HepG2 (cell line): ENCODE results near the gene GRIK2. TPM values are rescaled to one million over a fixed set of nuclear protein-coding genes. Genes with fewer than 3 reads are reported as not detected.

Source experiments
- ATAC-seq: fragments of 200-7000 bp; cut with Tn5 transposase; 3 replicates; pipeline ENCODE4 v1.9.1; 2020; ENCODE audit warnings: mild to moderate bottlenecking, moderate library complexity
- BruUV-seq: library from RNA; stranded (reverse); fragments of 400-500 nt; replicated peaks from 2 replicates; lab custom pipeline; 2021; lab: Mats Ljungman, UMichigan
- CTCF ChIA-PET: fragments of 300-600 bp; formaldehyde crosslinking; extraction: SDS; loops from one replicate; lab custom pipeline; 2021; ENCODE audit warnings: low total read pairs, inconsistent platforms, low intra/inter-chr PET ratio; lab: Yijun Ruan, JAX
- POLR2A ChIA-PET: fragments of 350-600 bp; sonication (Branson Sonifier 250); formaldehyde crosslinking; loops from one replicate; lab custom pipeline; 2020; ENCODE audit warnings: antibody characterized with exemption, inconsistent platforms; lab: Yijun Ruan, JAX
- DNase-seq: peaks from one replicate; pipeline ENCODE4 v3.0.0-alpha.2; 2015; ENCODE audit warnings: low spot score
- FAIRE-seq: peaks from 3 replicates; lab custom pipeline; 2011; peaks lifted over from hg19 to GRCh38; lab: Jason Lieb, UNC
- H2AFZ ChIP-seq: one replicate; pipeline ENCODE4 v1.6.1; 2011; ENCODE audit warnings: low read length, inconsistent platforms
- H3K27ac ChIP-seq: fragments of 300-600 bp; 3 replicates; pipeline ENCODE4 v1.8.0; 2011; ENCODE audit warnings: mixed run types, mild to moderate bottlenecking, mixed read lengths, low read length, inconsistent platforms; ENCODE audit not compliant: insufficient read depth; ENCODE audit errors: extremely low read length
- H3K27me3 ChIP-seq, 2 experiments: fragments of 200-600 bp in 1 of 2; 2 replicates in 1 of 2; 3 replicates in 1 of 2; pipeline versions ENCODE4 v1.6.0 to v1.8.0; 2011; ENCODE audit warnings: low read length in 2 of 2, mild to moderate bottlenecking in 2 of 2, moderate library complexity in 2 of 2, inconsistent platforms in 1 of 2; ENCODE audit not compliant: insufficient read depth in 2 of 2, control insufficient read depth in 1 of 2
- H3K36me3 ChIP-seq, 2 experiments: fragments of 200-600 bp in 1 of 2; replicated peaks in 1 of 2; 2 replicates in 1 of 2; 3 replicates in 1 of 2; pipeline versions ENCODE4 v1.5.1 to v1.8.0; 2011; ENCODE audit warnings: low read length in 2 of 2, inconsistent platforms in 1 of 2; ENCODE audit not compliant: insufficient read depth in 2 of 2, control insufficient read depth in 1 of 2
- H3K4me1 ChIP-seq: 2 replicates; pipeline ENCODE4 v1.5.1; 2012; ENCODE audit warnings: low read length, inconsistent platforms; ENCODE audit not compliant: insufficient read depth
- H3K4me2 ChIP-seq: 2 replicates; pipeline ENCODE4 v1.6.0; 2011; ENCODE audit warnings: low read depth, low read length, inconsistent platforms
- H3K4me3 ChIP-seq, 3 experiments: fragments of 200-600 bp in 1 of 3; sonication (generic), shearing (Covaris generic) in 1 of 3; replicated peaks in 1 of 3; 2 replicates each; pipeline ENCODE4 v1.5.1; 2011 to 2016; ENCODE audit warnings: low read length in 3 of 3, inconsistent platforms in 2 of 3, low read depth in 2 of 3, mild to moderate bottlenecking in 2 of 3, control low read depth in 1 of 3, mixed read lengths in 1 of 3; ENCODE audit not compliant: insufficient read depth in 1 of 3
- H3K79me2 ChIP-seq: one replicate; pipeline ENCODE4 v1.6.1; 2011; ENCODE audit warnings: low read length, inconsistent platforms; ENCODE audit not compliant: insufficient read depth
- H3K9ac ChIP-seq: 2 replicates; pipeline ENCODE4 v1.6.0; 2011; ENCODE audit warnings: mild to moderate bottlenecking, low read depth, low read length, inconsistent platforms; ENCODE audit not compliant: insufficient read depth
- H3K9me3 ChIP-seq: 2 replicates; pipeline ENCODE4 v1.5.1; 2012; ENCODE audit warnings: mild to moderate bottlenecking, low read length
- H4K20me1 ChIP-seq: 2 replicates; pipeline ENCODE4 v1.6.0; 2011; ENCODE audit warnings: inconsistent platforms, mild to moderate bottlenecking, low read length, moderate library complexity; ENCODE audit not compliant: insufficient read depth
- ATF2 ChIP-seq: sonication (generic); formaldehyde crosslinking; IDR thresholded peaks from 2 replicates; pipeline ENCODE4 v1.4.0; 2020; ENCODE audit warnings: missing genetic modification reagents
- ATF5 ChIP-seq: sonication (generic); formaldehyde crosslinking; IDR thresholded peaks from 2 replicates; pipeline ENCODE4 v1.4.0; 2020; ENCODE audit warnings: mild to moderate bottlenecking, low read depth, missing genetic modification reagents
- GMEB1 ChIP-seq: sonication (generic); formaldehyde crosslinking; IDR thresholded peaks from 2 replicates; pipeline ENCODE4 v1.5.1; 2020; ENCODE audit warnings: missing genetic modification reagents, mild to moderate bottlenecking, borderline replicate concordance
- HBP1 ChIP-seq: IDR thresholded peaks from 2 replicates; pipeline ENCODE4 v1.6.1; 2016; ENCODE audit warnings: low read depth, control low read depth
- HNRNPLL ChIP-seq: fragments of 200-400 bp; formaldehyde crosslinking; IDR thresholded peaks from 2 replicates; pipeline ENCODE4 v1.6.1; 2017; ENCODE audit warnings: mild to moderate bottlenecking, low read depth, low read length; ENCODE audit not compliant: poor library complexity, severe bottlenecking
- ISX ChIP-seq: sonication (generic); formaldehyde crosslinking; conservative IDR thresholded peaks from 2 replicates; pipeline ENCODE4 v1.5.0; 2020; ENCODE audit warnings: missing genetic modification reagents
- POLR2AphosphoS5 ChIP-seq: IDR thresholded peaks from 2 replicates; pipeline ENCODE4 v1.6.1; 2012; ENCODE audit warnings: low read depth, low read length
- PRMT3 ChIP-seq: sonication (generic); formaldehyde crosslinking; IDR thresholded peaks from 2 replicates; pipeline ENCODE4 v1.8.1; 2022; ENCODE audit warnings: low read depth, mild to moderate bottlenecking, moderate library complexity, missing genetic modification reagents, borderline replicate concordance
- SNAI1 ChIP-seq: sonication (generic); formaldehyde crosslinking; IDR thresholded peaks from 2 replicates; pipeline ENCODE4 v1.5.0; 2020; ENCODE audit warnings: mild to moderate bottlenecking, missing genetic modification reagents, borderline replicate concordance
- TOPORS ChIP-seq: sonication (generic); formaldehyde crosslinking; IDR thresholded peaks from 2 replicates; pipeline ENCODE4 v1.8.0; 2023; ENCODE audit warnings: mild to moderate bottlenecking, missing genetic modification reagents
- ZBTB25 ChIP-seq: IDR thresholded peaks from 2 replicates; pipeline ENCODE4 v1.6.1; 2018; ENCODE audit warnings: missing genetic modification reagents
- ZFP91 ChIP-seq: sonication (generic); formaldehyde crosslinking; IDR thresholded peaks from 2 replicates; pipeline ENCODE4 v1.9.0; 2022; ENCODE audit warnings: missing genetic modification reagents, mild to moderate bottlenecking, borderline replicate concordance
- ZNF235 ChIP-seq: sonication (generic); formaldehyde crosslinking; IDR thresholded peaks from 2 replicates; pipeline ENCODE4 v1.8.1; 2023; ENCODE audit warnings: mild to moderate bottlenecking, missing genetic modification reagents, borderline replicate concordance
- ZNF639 ChIP-seq: conservative IDR thresholded peaks from 2 replicates; pipeline ENCODE4 v1.6.1; 2018; ENCODE audit warnings: missing genetic modification reagents
- ZNF7 ChIP-seq: IDR thresholded peaks from 2 replicates; pipeline ENCODE4 v1.6.1; 2016; ENCODE audit warnings: missing biosample characterization, missing genetic modification reagents
- WGBS: methylation state at CpG from one replicate; pipeline ENCODE4 v1.1.6; 2017; ENCODE audit warnings: low lambda C conversion rate; 5-methylcytosine and 5-hydroxymethylcytosine counted together
- in situ Hi-C: cut with HindIII; loops from 2 replicates; pipeline ENCODE4 v1.10.0; 2017; ENCODE audit warnings: low pct_unique_long_range_greater_than_20kb; ENCODE audit not compliant: extremely low pct_ligation_motif_present
- intact Hi-C: fragments of 100-400 bp; cut with micrococcal nuclease; formaldehyde crosslinking; loops from one replicate; pipeline ENCODE4 v1.10.0; 2022; ENCODE audit not compliant: unreplicated experiment
- polyA plus RNA-seq, 8 experiments: library from polyadenylated mRNA; depleted of rRNA in 3 of 8; stranded (reverse) in 7 of 8; unstranded in 1 of 8; fragments of >200 nt; fragmentation: Illumina TruSeq in 4 of 8; extraction: Trizol in 4 of 8; gene quantifications; 2 replicates each; pipeline versions ENCODE4 v1.2.1 to v1.2.3, GENCODE V29; 2011 to 2016; ENCODE audit warnings: low read depth in 4 of 8, missing spikeins in 1 of 8, mixed read lengths in 1 of 8; ENCODE audit not compliant: insufficient read depth in 1 of 8
- total RNA-seq, 5 experiments: library from RNA; depleted of rRNA; stranded (reverse); fragments of >200 nt; fragmentation: Illumina TruSeq; extraction: Trizol; gene quantifications; 2 replicates each; pipeline ENCODE4 v1.2.3, GENCODE V29; 2016; ENCODE audit warnings: low read depth in 1 of 5

Gene GRIK2
- total and polyA plus RNA-seq, 2 of the 13 experiments (the other 11 are each of a cell fraction or from before 2014, with no cell fraction given), result not detected

- Histone ChIP-seq H3K27me3 (no peaks in the 10 kb centered on the region), H3K27ac (no peak overlapping the region), H3K4me2 (no peak overlapping the region), H3K4me3 (no peak overlapping the region), H3K9ac (no peak overlapping the region), H3K79me2 (no peaks in the 10 kb centered on the region), H3K9me3 (no peaks in the 10 kb centered on the region), H4K20me1 (no peaks in the 10 kb centered on the region), H3K4me1 (no peaks in the 10 kb centered on the region), H3K36me3 (no peaks in the 10 kb centered on the region), H2AFZ (no peak overlapping the region)
- ATAC-seq (no peak), DNase-seq (no peak), FAIRE-seq (no peak)
- 7% methylated on average over 1 of the region's 1 CpG for WGBS
- BruUV-seq, result no TSS peak
- ChIA-PET CTCF (no interaction called here), POLR2A (no interaction called here)
- in situ Hi-C loops (no loop called here), intact Hi-C loops (no loop called here)
- no peak for TF ChIP-seq SNAI1 (CRISPR knock-in tag)
- no peak for TF ChIP-seq HBP1 (CRISPR knock-in tag)
- TF ChIP-seq POLR2AphosphoS5, result no peak
- no peak for TF ChIP-seq ZNF639 (CRISPR knock-in tag)
- no peak for TF ChIP-seq PRMT3 (CRISPR knock-in tag)
- TF ChIP-seq ATF2 (CRISPR knock-in tag), result no peak
- TF ChIP-seq ZFP91 (CRISPR knock-in tag), result no peak
- TF ChIP-seq ZNF7, result no peak
- TF ChIP-seq ZNF235, result no peak
- no peak for TF ChIP-seq ZBTB25 (CRISPR knock-in tag)
- no peak for TF ChIP-seq GMEB1 (CRISPR knock-in tag)
- no peak for TF ChIP-seq ATF5 (CRISPR knock-in tag)
- TF ChIP-seq ISX, result no peak
- no peak for TF ChIP-seq TOPORS (CRISPR knock-in tag)
- TF ChIP-seq HNRNPLL, result no peak
Measured at GRCh38 chr6:101351173-101351572, 42.3 kb upstream of the GRIK2 start.
